NB4 (cell line): ENCODE results near the gene FBXO9.

ENCODE experiments used
- CTCF ChIP-seq: IDR thresholded peaks from one replicate; pipeline ENCODE4 v1.5.1; 2012; ENCODE audit warnings: low read depth, low read length
- MAX ChIP-seq: IDR thresholded peaks from 2 replicates; pipeline ENCODE4 v1.6.1; 2011; ENCODE audit warnings: low read depth, low read length
- POLR2A ChIP-seq: IDR thresholded peaks from 2 replicates; pipeline ENCODE4 v1.6.1; 2011; ENCODE audit warnings: mild to moderate bottlenecking; ENCODE audit not compliant: insufficient read length; ENCODE audit errors: extremely low read depth

- TF ChIP-seq CTCF: no peak
- TF ChIP-seq POLR2A: no peak
- no peak for TF ChIP-seq MAX
Observed at GRCh38 chr6:53124131-53124800, 59.1 kb downstream of the FBXO9 start.
